H7 (cell line): Measurements from ENCODE around the gene BRPF3. TPM values are rescaled to one million over a fixed set of nuclear protein-coding genes. Genes with fewer than 3 reads are reported as not detected.

Source experiments
- DNase-seq: peaks from one replicate; pipeline ENCODE4 v3.0.0; 2012
- H3K27me3 ChIP-seq: 2 replicates; pipeline ENCODE4 v1.6.0; 2011; ENCODE audit warnings: mild to moderate bottlenecking, low read length; ENCODE audit not compliant: control insufficient read depth, insufficient read depth
- H3K36me3 ChIP-seq: replicated peaks from 2 replicates; pipeline ENCODE4 v1.5.1; 2011; ENCODE audit warnings: low read length; ENCODE audit not compliant: control insufficient read depth, insufficient read depth
- H3K4me3 ChIP-seq: 2 replicates; pipeline ENCODE4 v1.5.1; 2011; ENCODE audit warnings: low read depth, mild to moderate bottlenecking, control low read depth, low read length, moderate library complexity; ENCODE audit not compliant: insufficient read depth
- total RNA-seq: library from RNA; depleted of rRNA; stranded (reverse); fragments of >200 nt; shearing (Covaris generic); gene quantifications from 2 replicates; pipeline ENCODE4 v1.2.3, GENCODE V29; 2014; rRNA removed

BRPF3 gene
- total RNA-seq, 1 experiment from 2014 or later = 12.7 TPM

DNA sequence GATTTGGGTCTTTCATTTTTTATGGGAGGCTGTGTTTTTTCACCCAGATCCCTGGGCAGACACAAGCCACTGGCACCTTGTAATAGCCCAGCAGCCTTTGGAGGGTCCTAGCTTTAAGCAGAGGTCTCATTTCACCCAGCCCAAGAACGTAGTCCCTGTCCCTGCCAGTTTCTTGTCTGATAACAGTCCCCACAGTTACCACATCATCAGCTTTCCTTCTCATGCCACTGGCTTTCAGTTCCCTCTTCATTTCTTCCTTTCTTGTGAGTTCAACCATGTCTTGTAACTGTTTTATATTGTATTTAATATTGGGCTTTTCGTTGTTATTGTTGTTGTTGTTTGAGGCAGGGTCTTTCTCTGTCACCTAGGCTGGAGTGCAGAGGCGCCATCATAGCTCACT is 83.9 kb downstream of the BRPF3 start:
- Histone ChIP-seq H3K4me3 (no peak overlapping the region), H3K27me3 (no peaks in the 10 kb centered on the region), H3K36me3 (no peaks in the 10 kb centered on the region)
- DNase-seq = no peak

DNA sequence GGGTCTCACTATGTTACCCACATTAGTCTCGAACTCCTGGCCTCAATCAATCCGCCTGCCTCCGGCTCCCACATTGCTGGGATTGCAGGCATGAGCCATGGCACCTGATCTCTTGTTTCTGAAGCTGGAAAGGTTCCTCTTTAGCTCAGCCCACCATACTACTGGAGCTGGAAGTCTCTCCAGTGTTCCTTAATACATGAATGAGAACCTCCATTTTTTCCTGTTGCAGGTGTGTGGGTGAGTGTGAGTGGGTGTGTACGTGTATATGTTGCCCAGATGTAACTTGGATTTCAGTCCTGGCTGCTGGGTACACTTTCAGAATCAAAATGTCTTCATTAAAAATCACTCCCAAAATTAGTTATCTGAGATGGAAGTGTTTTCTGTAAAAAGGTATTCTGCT is 84.4 kb downstream of the BRPF3 start:
- H3K27me3 ChIP-seq = no peaks in the 10 kb centered on the region
- no peaks in the 10 kb centered on the region for H3K36me3 ChIP-seq
- DNase-seq = no peak
- H3K4me3 ChIP-seq = no peak overlapping the region

Other genes with a start within 250 kb of the BRPF3 start
- 0.03 TPM in 1 of 2 replicates, not detected in the other for gene SLC26A8, start 172.1 kb upstream of the BRPF3 start, total RNA-seq
- 34.2 and 35.8 TPM in 2 replicates for gene MAPK14, start 168.9 kb upstream of the BRPF3 start, total RNA-seq
- 3.2 TPM in 2 replicates for gene MAPK13, start 66.2 kb upstream of the BRPF3 start, total RNA-seq
- gene PNPLA1, start 73.3 kb downstream of the BRPF3 start, total RNA-seq = not detected in 2 replicates
- gene BNIP5, start 140.1 kb downstream of the BRPF3 start, total RNA-seq = not detected in 2 replicates
- gene ETV7, start 190.9 kb downstream of the BRPF3 start, total RNA-seq = 0.28 and 1.5 TPM in 2 replicates
- gene PXT1, start 246.1 kb downstream of the BRPF3 start, total RNA-seq = 0.03 TPM in 1 of 2 replicates, not detected in the other
- gene KCTD20, start 246.3 kb downstream of the BRPF3 start, total RNA-seq = 38.9 and 46.3 TPM in 2 replicates